ENCODE data around the gene INPP5A. TPM values are rescaled to one million over a fixed set of nuclear protein-coding genes. Genes with fewer than 3 reads are reported as not detected.

The INPP5A gene
- total RNA-seq, 1 donor from 2014 or later = 32.8 TPM

GRCh38 chr10:132710746-132711612 is 173.4 kb downstream of the INPP5A start:
- no peak for DNase-seq

GRCh38 chr10:132711613-132712121 is 174.1 kb downstream of the INPP5A start:
- no peak for DNase-seq

- DNase-seq = no peak
These were observed 174.7 kb downstream of the INPP5A start for GRCh38 chr10:132712291-132712690.

GRCh38 chr10:132712743-132713142 is 175.2 kb downstream of the INPP5A start:
- DNase-seq = no peak

- DNase-seq = no peak
These were observed 176.0 kb downstream of the INPP5A start for GRCh38 chr10:132713421-132714095.

- DNase-seq = peak; percentile 19
These were observed 176.8 kb downstream of the INPP5A start for GRCh38 chr10:132714096-132714985.

- no peak for DNase-seq
These were observed 177.6 kb downstream of the INPP5A start for GRCh38 chr10:132714986-132715775.

- no peak for DNase-seq
These were observed 178.4 kb downstream of the INPP5A start for GRCh38 chr10:132715776-132716680.

GRCh38 chr10:132716691-132717490 is 179.3 kb downstream of the INPP5A start:
- no peak for DNase-seq

- no peak for DNase-seq
These were observed 184.1 kb downstream of the INPP5A start for GRCh38 chr10:132721725-132722124.

GRCh38 chr10:132722394-132723329 is 185.1 kb downstream of the INPP5A start:
- DNase-seq = peak; percentile 76

- DNase-seq = no peak
These were observed 185.9 kb downstream of the INPP5A start for GRCh38 chr10:132723330-132723970.

- no peak for DNase-seq
These were observed 186.9 kb downstream of the INPP5A start for GRCh38 chr10:132724446-132724845.

- DNase-seq = no peak
These were observed 187.6 kb downstream of the INPP5A start for GRCh38 chr10:132725202-132725601.

- no peak for DNase-seq
These were observed 188.6 kb downstream of the INPP5A start for GRCh38 chr10:132726194-132726593.

- DNase-seq = no peak
These were observed 189.4 kb downstream of the INPP5A start for GRCh38 chr10:132726951-132727350.

- DNase-seq = no peak
These were observed 189.8 kb downstream of the INPP5A start for GRCh38 chr10:132727411-132727810.

- DNase-seq = no peak
These were observed 190.7 kb downstream of the INPP5A start for GRCh38 chr10:132728321-132728720.
